Measurements from ENCODE around the gene CUL2.
"Not testable (repeated sequence)": the region's sequence is repeated elsewhere in the genome, so short reads cannot be mapped to it uniquely, and the experiment has no call there.

The CUL2 gene

GRCh38 chr10:35079763-35080162 is 10.4 kb downstream of the CUL2 start:
- DNase-seq (ENCODE audit: low spot score): peak; percentile 45

- no peak for DNase-seq (ENCODE audit: low spot score)
Observed at GRCh38 chr10:35079265-35079664, 10.9 kb downstream of the CUL2 start.

GRCh38 chr10:35075228-35075627 is 14.9 kb downstream of the CUL2 start:
- DNase-seq (ENCODE audit: low spot score): no peak

DNA sequence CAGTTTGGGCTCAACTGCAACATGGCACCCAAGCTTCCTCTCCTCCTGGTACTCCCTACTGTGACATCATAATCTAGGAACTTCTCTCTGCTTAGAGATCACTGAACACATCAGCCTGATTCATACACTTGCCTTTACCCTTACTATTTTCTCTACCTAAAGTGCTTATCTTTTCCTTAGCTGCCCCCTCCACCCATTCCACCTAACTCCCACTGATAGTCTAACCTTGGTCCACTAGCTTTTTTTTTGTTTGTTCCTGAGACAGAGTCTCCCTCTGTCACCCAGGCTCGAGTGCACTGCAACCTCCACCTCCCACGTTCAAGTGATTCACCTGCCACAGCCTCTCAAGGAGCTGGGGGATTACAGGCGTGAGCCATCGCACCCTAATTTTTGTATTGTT is 15.9 kb downstream of the CUL2 start:
- DNase-seq (ENCODE audit: low spot score): no peak

DNA sequence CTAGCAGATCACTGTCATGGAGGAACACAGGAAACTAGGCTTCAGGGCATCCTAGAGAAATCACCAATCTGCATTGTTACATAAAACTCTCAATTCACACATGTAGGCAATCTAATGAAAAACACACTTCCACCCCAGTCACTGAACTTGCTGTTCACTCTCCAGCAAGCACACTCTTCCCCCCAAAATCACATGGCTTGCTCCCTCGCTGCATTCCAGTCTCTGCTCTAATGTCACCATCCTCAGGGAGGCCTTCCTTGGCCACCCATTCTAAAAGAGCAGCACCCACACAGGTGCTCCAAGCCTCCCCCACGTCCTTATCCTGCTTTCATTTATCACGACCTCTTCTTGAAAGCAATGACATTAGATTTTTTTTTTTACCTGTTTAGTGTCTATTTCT is 19.6 kb downstream of the CUL2 start:
- no peak for DNase-seq (ENCODE audit: low spot score)

GRCh38 chr10:35063837-35064454 is 26.2 kb downstream of the CUL2 start:
- DNase-seq (ENCODE audit: low spot score): no peak

DNA sequence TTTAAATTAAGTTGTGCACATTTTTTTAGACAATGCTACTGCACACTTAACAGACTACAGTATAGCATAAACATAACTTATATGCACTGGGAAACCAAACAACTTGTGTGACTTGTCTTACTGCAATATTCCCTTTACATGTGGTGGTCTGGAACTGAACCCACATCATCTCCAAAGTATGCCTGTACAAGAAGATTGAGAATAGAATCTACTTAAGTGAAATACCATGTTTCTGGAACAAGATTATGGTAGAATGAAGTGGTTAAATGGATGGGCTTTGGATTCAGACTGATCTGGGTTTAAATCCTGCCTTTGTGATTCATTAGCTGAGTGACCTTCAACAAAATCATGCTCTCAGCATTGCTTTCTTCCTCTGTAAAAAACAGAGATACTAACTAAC is 30.7 kb downstream of the CUL2 start:
- DNase-seq (ENCODE audit: low spot score): no peak

GRCh38 chr10:35058686-35059085 is 31.5 kb downstream of the CUL2 start:
- DNase-seq (ENCODE audit: low spot score): no peak

- DNase-seq (ENCODE audit: low spot score): no peak
Observed at GRCh38 chr10:35058134-35058533, 32.0 kb downstream of the CUL2 start.

GRCh38 chr10:35056686-35057085 is 33.5 kb downstream of the CUL2 start:
- DNase-seq (ENCODE audit: low spot score): no peak

- DNase-seq (ENCODE audit: low spot score): no peak
Observed at GRCh38 chr10:35056133-35056532, 34.0 kb downstream of the CUL2 start.

DNA sequence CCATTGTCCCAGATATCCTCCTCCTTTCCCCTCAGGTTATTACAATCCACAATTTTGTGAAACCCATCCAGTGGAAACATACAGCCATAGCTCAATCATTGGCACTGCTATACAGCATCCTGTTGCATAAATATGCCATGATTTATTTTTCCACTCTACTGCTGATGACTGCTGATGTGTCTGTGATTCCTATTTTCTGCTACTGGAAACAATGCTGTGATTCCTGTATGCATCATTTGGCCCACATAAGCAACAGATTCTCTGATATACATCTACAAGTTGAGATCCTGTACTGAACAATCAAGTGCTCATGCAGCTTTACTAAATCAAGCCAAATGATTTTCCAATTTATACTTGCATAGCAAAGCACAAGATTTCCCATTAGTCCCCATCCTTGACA is 39.6 kb downstream of the CUL2 start:
- no peak for DNase-seq (ENCODE audit: low spot score)

GRCh38 chr10:35046074-35046473 is 44.1 kb downstream of the CUL2 start:
- DNase-seq (ENCODE audit: low spot score): no peak

GRCh38 chr10:35045275-35045674 is 44.9 kb downstream of the CUL2 start:
- not testable (repeated sequence) for DNase-seq (ENCODE audit: low spot score)

DNA sequence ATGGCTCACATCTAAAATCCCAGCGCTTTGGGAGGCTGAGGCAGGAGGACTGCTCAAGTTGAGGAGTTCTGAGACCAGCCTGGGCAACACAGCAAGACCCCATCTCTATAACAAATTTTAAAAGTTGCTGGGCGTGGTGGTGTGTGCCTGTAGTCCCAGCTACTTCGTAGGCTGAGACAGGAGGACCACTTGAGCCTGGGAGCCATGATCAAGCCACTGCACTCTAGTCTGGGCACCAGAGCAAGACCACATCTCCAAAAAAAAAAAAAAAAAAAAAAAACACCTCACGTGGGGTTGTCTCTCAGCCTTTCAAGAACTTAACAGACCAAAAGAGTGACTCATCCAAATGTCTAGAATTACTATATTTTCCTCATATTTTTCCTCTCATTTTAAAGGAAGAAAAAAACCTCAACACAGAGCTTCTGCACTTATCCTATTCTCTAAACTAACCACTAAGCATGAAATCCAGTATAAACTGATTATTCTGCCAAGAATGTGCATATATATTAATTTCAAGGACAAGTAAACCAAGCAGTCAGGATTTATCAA is 46.3 kb downstream of the CUL2 start:
- no peak for DNase-seq (ENCODE audit: low spot score)

DNA sequence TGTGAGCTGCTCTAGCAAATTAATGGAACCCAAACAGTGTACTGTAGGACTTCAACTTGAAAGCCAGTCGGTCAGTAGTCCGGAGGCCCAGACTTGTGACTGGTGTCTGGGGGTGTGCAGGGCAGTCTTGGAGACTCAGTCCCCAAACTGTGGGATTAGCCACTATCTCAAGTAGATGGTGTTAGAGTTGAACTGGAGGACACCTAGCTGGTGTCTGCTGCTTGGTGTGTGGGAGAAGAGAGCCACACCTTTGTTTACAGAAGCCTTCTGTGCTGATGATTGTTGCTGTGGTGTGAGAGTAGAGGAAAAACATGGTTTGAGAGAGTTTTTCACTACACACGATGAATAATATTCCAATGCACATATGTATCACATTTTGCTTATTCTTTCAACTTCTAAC is 47.4 kb downstream of the CUL2 start:
- no peak for DNase-seq (ENCODE audit: low spot score)

DNA sequence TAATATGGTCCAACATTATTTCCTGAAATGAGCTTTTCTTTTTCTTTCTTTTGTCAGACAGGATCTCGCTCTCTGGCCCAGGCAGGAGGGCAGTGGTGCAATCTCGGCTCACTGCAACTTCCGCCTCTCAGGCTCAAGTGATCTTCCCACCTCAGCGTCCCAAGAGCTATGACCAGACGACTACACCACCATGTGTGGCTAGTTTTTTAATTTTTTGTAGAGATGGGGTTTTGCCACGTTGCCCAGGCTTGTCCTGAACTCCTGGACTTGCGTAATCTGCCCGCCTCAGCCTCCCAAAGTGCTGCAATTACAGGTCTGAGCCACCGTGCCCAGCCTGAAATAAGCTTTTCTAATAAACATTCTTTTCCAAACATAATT is 48.6 kb downstream of the CUL2 start:
- no peak for DNase-seq (ENCODE audit: low spot score)

GRCh38 chr10:35040760-35041501 is 49.2 kb downstream of the CUL2 start:
- DNase-seq (ENCODE audit: low spot score): no peak

DNA sequence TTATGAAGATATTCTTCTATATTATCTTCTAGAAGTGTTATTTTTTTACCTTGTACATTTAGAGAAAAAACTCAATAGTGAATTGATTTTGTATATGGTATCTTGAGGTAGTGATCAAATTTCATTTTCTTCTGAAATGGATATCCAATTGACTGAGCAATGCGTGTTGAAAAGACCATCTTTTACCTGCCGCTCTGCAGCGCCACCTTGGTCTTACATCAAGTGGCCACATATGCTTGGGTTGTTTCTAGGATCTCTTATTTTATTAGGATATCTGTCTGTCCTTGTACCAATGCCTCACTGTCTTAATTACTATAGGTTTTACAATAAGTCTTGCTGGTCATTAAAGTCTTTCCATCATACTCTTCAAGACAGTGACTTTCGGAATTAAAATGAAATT is 53.0 kb downstream of the CUL2 start:
- no peak for DNase-seq (ENCODE audit: low spot score)

DNA sequence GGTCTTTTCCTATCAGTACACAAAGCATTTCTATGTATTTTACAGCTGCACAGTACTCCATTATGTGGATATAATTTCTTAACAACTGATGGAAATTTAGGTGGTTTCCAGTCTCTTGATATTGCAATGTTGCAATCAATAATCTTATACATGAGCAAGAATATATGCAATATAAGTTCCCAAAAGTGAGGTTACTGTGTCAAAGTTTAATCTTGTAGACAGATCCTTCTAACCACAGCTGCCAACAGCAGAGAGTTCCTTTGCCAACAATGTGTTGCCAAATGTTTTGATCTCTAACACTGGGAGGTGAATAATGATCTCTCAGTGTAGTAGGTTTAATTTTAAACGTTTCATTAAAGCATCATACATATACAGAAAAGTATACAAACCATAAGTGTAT is 54.5 kb downstream of the CUL2 start:
- no peak for DNase-seq (ENCODE audit: low spot score)

- DNase-seq (ENCODE audit: low spot score): no peak
Observed at GRCh38 chr10:35027567-35027966, 62.6 kb downstream of the CUL2 start.

GRCh38 chr10:35025916-35026315 is 64.2 kb downstream of the CUL2 start:
- no peak for DNase-seq (ENCODE audit: low spot score)

DNA sequence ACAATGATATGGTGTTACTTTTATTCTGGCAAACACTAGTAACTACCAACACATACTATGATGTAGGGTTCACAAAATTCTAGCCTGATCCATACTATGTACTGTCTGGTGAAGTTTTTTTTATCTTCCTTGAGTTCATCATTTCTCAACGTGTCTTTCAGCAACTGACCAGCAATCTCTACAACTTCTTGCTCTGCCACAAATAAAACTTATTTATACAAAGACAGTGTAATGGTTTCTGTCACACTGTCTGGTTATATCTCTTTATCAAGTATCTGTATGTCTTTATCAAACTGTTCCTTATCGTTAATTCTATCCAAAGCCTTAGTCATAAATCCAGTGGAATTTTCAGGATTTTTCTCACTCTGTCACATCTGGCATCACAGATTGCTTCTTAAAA is 69.7 kb downstream of the CUL2 start:
- no peak for DNase-seq (ENCODE audit: low spot score)
